Mammary epithelial cell (primary cell): ENCODE results near the gene HDAC4.

Experiments used
- EZH2 ChIP-seq: IDR thresholded peaks from 2 replicates; pipeline ENCODE4 v1.6.1; 2012; ENCODE audit warnings: low read length, inconsistent platforms, borderline replicate concordance
- TF ChIP-seq, protein P1 (sequence below), 2 donors: IDR thresholded peaks in 1 of 2; conservative IDR thresholded peaks in 1 of 2; 2 replicates each; pipeline ENCODE4 v1.5.1; 2011 to 2012; ENCODE audit warnings: inconsistent platforms in 2 of 2, low read length in 2 of 2, mild to moderate bottlenecking in 2 of 2, control low read depth in 1 of 2, low read depth in 1 of 2; ENCODE audit not compliant: insufficient read depth in 1 of 2; ENCODE audit errors: extremely low read depth in 1 of 2

DNA sequence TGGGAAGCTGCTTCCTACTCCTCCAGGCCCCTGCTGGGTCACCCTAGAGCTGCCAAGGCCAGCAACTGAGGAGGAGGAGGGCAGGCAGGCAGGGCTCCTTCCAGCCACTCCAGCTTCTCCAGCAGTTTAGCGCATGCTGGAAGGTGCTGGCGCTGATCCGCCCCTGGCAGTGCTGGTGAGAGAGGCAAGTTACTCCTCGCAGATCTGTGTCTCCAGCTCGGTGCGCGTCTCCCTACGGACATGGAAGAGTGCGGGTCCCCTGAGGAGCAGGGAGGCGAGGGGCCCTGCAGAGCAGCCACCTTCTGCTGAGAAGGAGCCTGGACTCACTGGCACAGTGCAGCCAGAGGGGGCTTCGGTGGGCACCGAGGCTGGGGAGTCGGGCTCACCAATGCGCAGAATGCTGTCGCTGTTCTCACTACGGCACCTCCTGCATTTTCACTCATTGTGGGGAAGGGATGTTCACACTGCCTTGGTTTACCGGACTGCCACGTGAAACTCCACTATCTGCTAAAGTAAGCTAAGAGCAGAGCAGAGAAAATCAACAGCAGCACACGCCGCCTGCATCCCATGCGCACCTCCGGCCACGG, 206.0 kb downstream of the HDAC4 start:
- TF ChIP-seq, protein P1, sequence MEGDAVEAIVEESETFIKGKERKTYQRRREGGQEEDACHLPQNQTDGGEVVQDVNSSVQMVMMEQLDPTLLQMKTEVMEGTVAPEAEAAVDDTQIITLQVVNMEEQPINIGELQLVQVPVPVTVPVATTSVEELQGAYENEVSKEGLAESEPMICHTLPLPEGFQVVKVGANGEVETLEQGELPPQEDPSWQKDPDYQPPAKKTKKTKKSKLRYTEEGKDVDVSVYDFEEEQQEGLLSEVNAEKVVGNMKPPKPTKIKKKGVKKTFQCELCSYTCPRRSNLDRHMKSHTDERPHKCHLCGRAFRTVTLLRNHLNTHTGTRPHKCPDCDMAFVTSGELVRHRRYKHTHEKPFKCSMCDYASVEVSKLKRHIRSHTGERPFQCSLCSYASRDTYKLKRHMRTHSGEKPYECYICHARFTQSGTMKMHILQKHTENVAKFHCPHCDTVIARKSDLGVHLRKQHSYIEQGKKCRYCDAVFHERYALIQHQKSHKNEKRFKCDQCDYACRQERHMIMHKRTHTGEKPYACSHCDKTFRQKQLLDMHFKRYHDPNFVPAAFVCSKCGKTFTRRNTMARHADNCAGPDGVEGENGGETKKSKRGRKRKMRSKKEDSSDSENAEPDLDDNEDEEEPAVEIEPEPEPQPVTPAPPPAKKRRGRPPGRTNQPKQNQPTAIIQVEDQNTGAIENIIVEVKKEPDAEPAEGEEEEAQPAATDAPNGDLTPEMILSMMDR (conservative IDR thresholded peaks at IDR 0.05 in 1 of 2, IDR thresholded peaks at IDR 0.05 in 1 of 2; ENCODE audit: extremely low read depth in 1 of 2, insufficient read depth in 1 of 2, low read depth in 1 of 2, low read length in 2 of 2): no peak
- TF ChIP-seq EZH2: no peak
